Measurements from ENCODE around the gene PTPN21.

- TF ChIP-seq, protein P1, sequence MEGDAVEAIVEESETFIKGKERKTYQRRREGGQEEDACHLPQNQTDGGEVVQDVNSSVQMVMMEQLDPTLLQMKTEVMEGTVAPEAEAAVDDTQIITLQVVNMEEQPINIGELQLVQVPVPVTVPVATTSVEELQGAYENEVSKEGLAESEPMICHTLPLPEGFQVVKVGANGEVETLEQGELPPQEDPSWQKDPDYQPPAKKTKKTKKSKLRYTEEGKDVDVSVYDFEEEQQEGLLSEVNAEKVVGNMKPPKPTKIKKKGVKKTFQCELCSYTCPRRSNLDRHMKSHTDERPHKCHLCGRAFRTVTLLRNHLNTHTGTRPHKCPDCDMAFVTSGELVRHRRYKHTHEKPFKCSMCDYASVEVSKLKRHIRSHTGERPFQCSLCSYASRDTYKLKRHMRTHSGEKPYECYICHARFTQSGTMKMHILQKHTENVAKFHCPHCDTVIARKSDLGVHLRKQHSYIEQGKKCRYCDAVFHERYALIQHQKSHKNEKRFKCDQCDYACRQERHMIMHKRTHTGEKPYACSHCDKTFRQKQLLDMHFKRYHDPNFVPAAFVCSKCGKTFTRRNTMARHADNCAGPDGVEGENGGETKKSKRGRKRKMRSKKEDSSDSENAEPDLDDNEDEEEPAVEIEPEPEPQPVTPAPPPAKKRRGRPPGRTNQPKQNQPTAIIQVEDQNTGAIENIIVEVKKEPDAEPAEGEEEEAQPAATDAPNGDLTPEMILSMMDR (IDR thresholded peaks at IDR 0.05; ENCODE audit: low read depth, low read length, missing input control): no peak
- TF ChIP-seq ZBTB33 (IDR thresholded peaks at IDR 0.05) (no peak), GABPA (IDR thresholded peaks at IDR 0.05 in 1 of 2, conservative IDR thresholded peaks at IDR 0.05 in 1 of 2) (no peak), MAX (IDR thresholded peaks at IDR 0.05) (no peak), TAF1 (conservative IDR thresholded peaks at IDR 0.05) (no peak), EGR1 (IDR thresholded peaks at IDR 0.05; ENCODE audit: low read depth in 2 of 2) (no peak), RAD21 (IDR thresholded peaks at IDR 0.05) (no peak), JUND (IDR thresholded peaks at IDR 0.05) (no peak), FOXA2 (IDR thresholded peaks at IDR 0.05) (no peak)
These were observed 77.1 kb downstream of the PTPN21 start for GRCh38 chr14:88477513-88478250.
